Gastroesophageal sphincter (tissue), 4 donors: ENCODE results near the gene ISLR. TPM values are rescaled to one million over a fixed set of nuclear protein-coding genes. Genes with fewer than 3 reads are reported as not detected.

Source experiments
- ATAC-seq: fragments of 150-250 bp; one replicate; pipeline ENCODE4 v1.9.1; 2016; ENCODE audit warnings: mild to moderate bottlenecking, moderate library complexity
- H3K27ac ChIP-seq, 4 donors: fragments of 200-600 bp; sonication (generic) in 3 of 4; 1 replicate in 3 of 4; 2 replicates in 1 of 4; pipeline ENCODE4 v1.5.1; 2016 to 2019
- H3K27me3 ChIP-seq: fragments of 200-600 bp; sonication (generic); one replicate; pipeline ENCODE4 v1.5.1; 2019
- H3K36me3 ChIP-seq, 2 donors: fragments of 200-600 bp; sonication (generic); one replicate each; pipeline ENCODE4 v1.5.1; 2019; ENCODE audit warnings: control low read depth in 1 of 2
- H3K4me1 ChIP-seq, 3 donors: fragments of 200-600 bp; sonication (generic); 1 replicate in 2 of 3; 2 replicates in 1 of 3; pipeline ENCODE4 v1.5.1; 2016 to 2019; ENCODE audit warnings: control low read depth in 2 of 3
- H3K4me3 ChIP-seq, 2 donors: fragments of 200-600 bp; sonication (generic); one replicate each; pipeline ENCODE4 v1.5.1; 2019; ENCODE audit warnings: mild to moderate bottlenecking in 1 of 2, moderate library complexity in 1 of 2
- H3K9me3 ChIP-seq, 3 donors: fragments of 200-600 bp; sonication (generic); one replicate each; pipeline ENCODE4 v1.5.1; 2017 to 2019; ENCODE audit warnings: control low read depth in 2 of 3
- EP300 ChIP-seq: sonication (generic); formaldehyde crosslinking; IDR thresholded peaks from one replicate; pipeline ENCODE4 v1.6.1; 2017; ENCODE audit warnings: antibody characterized with exemption, mild to moderate bottlenecking
- POLR2A ChIP-seq, 2 donors: fragments of 450-650 bp; IDR thresholded peaks; one replicate each; pipeline ENCODE4 v1.6.1; 2017; ENCODE audit warnings: antibody characterized with exemption in 2 of 2, mild to moderate bottlenecking in 2 of 2, moderate library complexity in 1 of 2
- POLR2AphosphoS5 ChIP-seq: sonication (generic); formaldehyde crosslinking; IDR thresholded peaks from one replicate; pipeline ENCODE4 v1.6.1; 2017; ENCODE audit warnings: antibody characterized with exemption
- WGBS, 2 donors: methylation state at CpG; one replicate each; pipeline ENCODE4 v1.1.5; 2018; ENCODE audit warnings: low coverage in 1 of 2; 5-methylcytosine and 5-hydroxymethylcytosine counted together
- total RNA-seq, 4 donors: library from RNA; depleted of rRNA; stranded (reverse); fragments of >200 nt; gene quantifications; one replicate each; pipeline ENCODE4 v1.1.0, GENCODE V29; 2016
- TF ChIP-seq, protein P1 (sequence below), 4 experiments: fragments of 200-600 bp in 2 of 4; fragments of 450-650 bp in 2 of 4; sonication (generic) in 1 of 4; IDR thresholded peaks; one replicate each; pipeline ENCODE4 v1.5.1; 2017 to 2019; ENCODE audit warnings: antibody characterized with exemption in 4 of 4, mild to moderate bottlenecking in 2 of 4, moderate library complexity in 2 of 4

ISLR gene
- total RNA-seq, 4 donors from 2014 or later, result 52.6 to 152 (median 89.5) TPM

DNA sequence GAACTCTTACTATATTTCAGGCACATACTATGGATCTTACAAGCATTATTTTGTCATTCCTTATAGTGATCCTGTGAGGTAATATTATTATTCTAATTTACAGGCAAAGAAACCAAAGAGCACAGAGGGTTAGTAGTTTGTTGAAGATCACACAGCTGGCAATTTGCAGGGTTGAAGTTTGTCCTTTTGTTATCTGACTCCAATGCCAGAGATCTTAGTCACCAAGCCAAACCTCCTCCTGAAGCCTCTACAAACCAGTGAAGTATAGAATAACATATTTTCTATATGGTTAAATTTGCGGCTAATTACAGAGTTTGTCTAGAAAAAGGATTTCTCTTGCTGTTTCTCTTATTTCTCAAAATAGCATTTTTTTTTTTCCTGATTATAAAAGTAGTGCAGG lies 31.9 kb upstream of the ISLR start:
- ATAC-seq, result no peak
- peaks cover 40% of the 10 kb centered on the region for H3K27me3 ChIP-seq
- H3K36me3 ChIP-seq, result no peaks in the 10 kb centered on the region
- TF ChIP-seq POLR2A (IDR thresholded peaks at IDR 0.05) (no peak), POLR2AphosphoS5 (no peak), EP300 (no peak)
- TF ChIP-seq, protein P1, sequence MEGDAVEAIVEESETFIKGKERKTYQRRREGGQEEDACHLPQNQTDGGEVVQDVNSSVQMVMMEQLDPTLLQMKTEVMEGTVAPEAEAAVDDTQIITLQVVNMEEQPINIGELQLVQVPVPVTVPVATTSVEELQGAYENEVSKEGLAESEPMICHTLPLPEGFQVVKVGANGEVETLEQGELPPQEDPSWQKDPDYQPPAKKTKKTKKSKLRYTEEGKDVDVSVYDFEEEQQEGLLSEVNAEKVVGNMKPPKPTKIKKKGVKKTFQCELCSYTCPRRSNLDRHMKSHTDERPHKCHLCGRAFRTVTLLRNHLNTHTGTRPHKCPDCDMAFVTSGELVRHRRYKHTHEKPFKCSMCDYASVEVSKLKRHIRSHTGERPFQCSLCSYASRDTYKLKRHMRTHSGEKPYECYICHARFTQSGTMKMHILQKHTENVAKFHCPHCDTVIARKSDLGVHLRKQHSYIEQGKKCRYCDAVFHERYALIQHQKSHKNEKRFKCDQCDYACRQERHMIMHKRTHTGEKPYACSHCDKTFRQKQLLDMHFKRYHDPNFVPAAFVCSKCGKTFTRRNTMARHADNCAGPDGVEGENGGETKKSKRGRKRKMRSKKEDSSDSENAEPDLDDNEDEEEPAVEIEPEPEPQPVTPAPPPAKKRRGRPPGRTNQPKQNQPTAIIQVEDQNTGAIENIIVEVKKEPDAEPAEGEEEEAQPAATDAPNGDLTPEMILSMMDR (IDR thresholded peaks at IDR 0.05), result no peak
- no peak overlapping the region for H3K27ac ChIP-seq
- peaks cover 0 to 7% (median 0%) of the 10 kb centered on the region in 3 donors for H3K9me3 ChIP-seq
- H3K4me1 ChIP-seq, result peaks cover 0 to 12% (median 8%) of the 10 kb centered on the region in 3 donors
- WGBS, 2 donors, result 100% methylated on average over 1 of the region's 1 CpG; no CpG with 5 or more reads in 1 of the 2 donors
- H3K4me3 ChIP-seq, result no peak overlapping the region

DNA sequence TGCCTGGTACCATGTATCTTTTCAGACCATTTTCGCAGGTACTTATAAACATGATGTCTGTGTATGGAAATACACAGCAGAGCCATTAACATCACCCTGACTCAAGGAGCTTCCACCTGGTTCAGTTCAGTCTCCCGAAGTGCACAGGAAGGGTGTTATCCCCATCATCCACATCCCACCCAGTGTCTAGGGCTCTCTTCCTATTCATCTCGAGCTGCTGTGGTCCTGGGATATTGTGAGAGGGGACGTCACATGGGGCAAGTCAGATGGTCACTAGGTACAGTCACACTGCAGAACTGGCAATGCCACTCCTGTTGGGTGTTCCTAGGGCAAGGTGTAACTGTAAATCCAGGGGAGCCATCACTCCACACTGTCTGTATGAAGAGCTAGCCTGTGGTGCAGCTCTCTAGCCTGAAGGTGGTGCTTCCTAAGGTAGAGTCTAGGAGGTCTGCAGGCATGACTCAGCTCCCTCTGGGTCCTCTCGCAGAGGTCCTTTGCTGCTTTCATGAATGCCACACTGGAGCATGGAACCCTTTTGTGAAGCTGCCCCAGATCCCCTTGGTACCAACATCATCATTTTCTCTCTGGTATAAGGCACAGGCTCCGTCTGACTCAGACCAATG lies 29.2 kb upstream of the ISLR start:
- ATAC-seq, result no peak
- Histone ChIP-seq H3K36me3 (no peaks in the 10 kb centered on the region), H3K4me3 (no peak overlapping the region), H3K4me1 (no peaks in the 10 kb centered on the region), H3K27ac (no peak overlapping the region), H3K27me3 (peaks cover 20% of the 10 kb centered on the region), H3K9me3 (peaks cover 0 to 13% (median 0%) of the 10 kb centered on the region in 3 donors)
- TF ChIP-seq, protein P1 (IDR thresholded peaks at IDR 0.05), result no peak
- no peak for TF ChIP-seq EP300
- TF ChIP-seq POLR2AphosphoS5, result no peak
- no peak for TF ChIP-seq POLR2A (IDR thresholded peaks at IDR 0.05)
- 50 to 80% methylated on average over 1 to 5 of the region's 6 CpGs for WGBS, 2 donors

DNA sequence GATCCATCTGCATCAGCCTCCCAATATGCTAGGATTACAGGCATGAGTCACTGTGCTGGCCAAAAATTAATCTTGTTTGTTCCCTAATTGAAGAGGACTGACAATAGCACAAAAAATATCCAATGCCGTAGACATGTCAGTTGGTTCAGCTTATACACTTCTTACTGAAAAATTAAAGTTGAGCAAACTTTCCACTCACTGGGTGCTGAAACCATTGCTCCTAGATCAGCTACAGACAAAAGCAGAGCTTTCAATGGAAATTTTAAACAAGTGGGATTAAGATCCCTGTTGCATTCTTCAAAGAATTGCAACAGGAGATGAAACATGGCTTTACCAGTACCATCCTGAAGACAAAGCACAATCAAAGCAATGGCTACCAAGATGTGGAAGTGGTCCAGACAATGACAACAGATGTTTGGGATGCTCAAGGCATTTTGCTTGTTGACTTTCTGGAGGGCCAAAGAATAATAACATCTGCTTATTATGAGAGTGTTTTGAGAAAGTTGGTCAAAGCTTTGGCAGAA lies 27.2 kb upstream of the ISLR start:
- Histone ChIP-seq H3K4me1 (no peaks in the 10 kb centered on the region), H3K9me3 (peaks cover 0 to 13% (median 0%) of the 10 kb centered on the region in 3 donors), H3K27me3 (peaks cover 11% of the 10 kb centered on the region), H3K4me3 (no peak overlapping the region), H3K36me3 (no peaks in the 10 kb centered on the region), H3K27ac (no peak overlapping the region)
- WGBS, 2 donors, result 88% methylated on average over 1 of the region's 1 CpG; no CpG with 5 or more reads in 1 of the 2 donors
- ATAC-seq, result no peak
- TF ChIP-seq POLR2A (IDR thresholded peaks at IDR 0.05) (no peak), EP300 (no peak), POLR2AphosphoS5 (no peak)
- TF ChIP-seq, protein P1 (IDR thresholded peaks at IDR 0.05), result no peak

DNA sequence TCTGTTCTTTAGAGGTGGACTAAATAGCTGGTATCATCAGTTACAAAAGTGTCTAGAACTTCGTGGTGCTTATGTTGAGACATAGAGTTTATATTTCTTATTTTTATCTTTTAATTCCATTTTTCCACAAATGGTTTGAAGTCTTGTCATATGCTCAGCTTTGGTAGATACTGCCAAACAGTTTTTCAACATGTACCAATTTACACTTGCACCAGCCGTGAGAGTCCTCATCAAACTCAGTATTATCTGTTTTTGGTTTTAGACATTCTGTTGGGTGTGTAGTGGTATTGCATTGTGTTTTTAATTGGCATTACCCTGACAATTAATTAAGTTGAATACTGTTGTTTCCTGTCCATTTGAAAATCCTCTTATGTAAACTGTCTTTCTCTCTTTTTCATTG lies 26.5 kb upstream of the ISLR start:
- Histone ChIP-seq H3K4me3 (no peak overlapping the region), H3K27me3 (peaks cover 11% of the 10 kb centered on the region), H3K4me1 (no peaks in the 10 kb centered on the region), H3K36me3 (no peaks in the 10 kb centered on the region), H3K9me3 (peaks cover 0 to 13% (median 0%) of the 10 kb centered on the region in 3 donors), H3K27ac (no peak overlapping the region)
- ATAC-seq, result no peak
- 59 to 73% methylated on average over 2 of the region's 2 CpGs for WGBS, 2 donors
- no peak for TF ChIP-seq POLR2AphosphoS5
- TF ChIP-seq POLR2A (IDR thresholded peaks at IDR 0.05), result no peak
- TF ChIP-seq, protein P1 (IDR thresholded peaks at IDR 0.05), result no peak
- no peak for TF ChIP-seq EP300
